HG03575 (cell line): ENCODE data around the gene TRIM39.
"Not testable (repeated sequence)": the region's sequence is repeated elsewhere in the genome, so short reads cannot be mapped to it uniquely, and the experiment has no call there.

Experiments used
- ATAC-seq: cut with Tn5 transposase; IDR thresholded peaks from one replicate; pipeline ENCODE4 v1.9.1; 2021; ENCODE audit not compliant: unreplicated experiment, insufficient number of reproducible peaks, low FRiP score; ENCODE audit errors: extremely low read depth

The TRIM39 gene

DNA sequence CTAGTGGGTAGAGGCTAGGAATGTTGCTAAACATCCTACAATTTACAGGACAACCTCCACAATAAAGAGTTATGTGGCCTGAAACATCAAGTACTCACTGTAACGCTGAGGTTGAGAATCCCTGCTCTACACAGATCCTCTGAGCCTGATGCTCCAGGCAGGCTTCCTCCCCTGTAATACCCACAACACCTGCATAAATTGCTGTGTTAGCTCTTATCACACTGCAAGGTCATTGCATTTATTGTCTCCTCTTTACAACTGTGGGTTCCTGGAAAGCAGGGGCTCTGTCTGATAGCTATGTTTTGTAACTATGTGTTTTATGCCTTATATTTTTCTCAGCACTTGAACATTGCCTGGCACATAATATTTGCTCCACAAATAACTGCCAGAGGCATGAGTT is 29.8 kb downstream of the TRIM39 start:
- ATAC-seq = no peak

DNA sequence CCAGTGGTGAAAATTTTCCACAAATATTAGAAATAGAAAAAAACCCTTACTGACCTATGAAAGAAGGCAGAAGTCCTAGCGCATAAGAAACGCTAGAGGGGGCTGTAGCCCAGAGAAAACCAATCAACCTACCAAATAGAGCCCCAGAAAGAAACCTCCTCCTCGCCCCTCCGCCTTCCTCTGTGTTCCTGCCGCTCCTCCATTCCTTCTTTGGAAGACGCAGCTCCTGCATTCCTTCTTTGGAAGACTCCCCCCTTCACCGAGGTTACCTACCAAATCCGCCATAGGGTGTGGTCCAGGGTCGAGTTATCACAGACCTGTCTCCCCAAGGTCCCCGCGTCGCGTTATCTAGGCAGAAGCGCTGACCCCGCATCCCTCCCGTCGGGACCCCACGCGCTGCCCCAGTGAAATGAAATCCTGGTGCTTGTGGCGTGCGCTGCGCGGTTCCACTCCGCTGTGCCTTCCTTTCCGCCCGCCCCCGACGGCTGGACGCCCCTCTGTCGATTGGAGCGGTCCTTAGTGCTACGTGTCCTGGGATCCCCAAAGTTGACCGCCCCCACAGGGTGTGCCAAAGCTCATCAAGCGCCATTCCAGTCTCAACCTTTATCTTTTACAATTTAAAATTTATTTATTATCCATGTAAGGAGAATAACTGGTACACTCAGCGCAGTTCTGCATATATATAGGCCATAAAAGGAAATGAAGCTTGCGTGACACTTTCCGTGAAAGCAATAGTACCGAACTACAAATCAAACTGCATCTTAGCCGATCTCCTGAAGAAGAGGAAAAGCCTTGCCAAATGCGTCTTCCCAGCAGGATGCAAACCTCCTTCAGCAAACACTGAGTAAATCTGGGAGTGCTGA is 31.2 kb downstream of the TRIM39 start:
- no peak for ATAC-seq

DNA sequence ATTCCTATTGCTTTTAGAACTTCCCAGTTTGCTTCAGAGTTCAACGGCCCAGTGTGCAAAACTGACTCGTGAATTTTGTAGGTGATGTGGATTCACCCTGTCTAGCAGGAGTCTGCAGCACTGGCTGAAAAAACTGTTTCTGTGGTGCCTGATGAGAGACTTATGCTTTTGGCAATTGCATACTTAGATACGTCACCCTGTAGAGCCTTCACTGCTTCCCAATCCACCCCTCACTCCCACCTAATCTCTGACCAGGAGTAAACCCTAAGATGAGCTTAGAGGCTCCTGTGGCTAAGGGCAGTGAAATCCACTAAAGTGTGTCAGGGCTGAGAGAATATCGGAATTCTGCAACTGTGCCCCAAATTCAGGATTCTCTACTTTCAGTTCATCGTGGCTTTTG is 32.5 kb downstream of the TRIM39 start:
- no peak for ATAC-seq

DNA sequence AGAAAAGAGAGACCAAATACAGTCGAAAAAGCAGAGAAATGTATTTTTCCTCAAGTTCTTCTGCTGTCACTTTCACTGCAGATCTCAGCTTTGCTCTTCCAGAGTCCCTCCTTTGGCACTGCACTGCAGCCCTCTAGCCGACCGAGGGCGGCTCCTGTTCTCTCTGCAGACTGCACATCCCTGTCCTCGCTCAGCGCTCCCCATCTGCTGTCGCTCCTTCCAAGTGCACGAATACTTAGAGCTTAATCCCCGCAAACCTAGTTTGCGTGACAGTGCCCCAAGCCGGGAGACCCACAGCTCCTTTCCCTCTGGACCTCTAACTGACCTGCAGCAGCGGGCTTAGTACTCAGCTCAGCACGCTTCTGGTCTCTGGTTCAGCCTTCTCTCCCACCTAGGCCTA is 33.4 kb downstream of the TRIM39 start:
- no peak for ATAC-seq

DNA sequence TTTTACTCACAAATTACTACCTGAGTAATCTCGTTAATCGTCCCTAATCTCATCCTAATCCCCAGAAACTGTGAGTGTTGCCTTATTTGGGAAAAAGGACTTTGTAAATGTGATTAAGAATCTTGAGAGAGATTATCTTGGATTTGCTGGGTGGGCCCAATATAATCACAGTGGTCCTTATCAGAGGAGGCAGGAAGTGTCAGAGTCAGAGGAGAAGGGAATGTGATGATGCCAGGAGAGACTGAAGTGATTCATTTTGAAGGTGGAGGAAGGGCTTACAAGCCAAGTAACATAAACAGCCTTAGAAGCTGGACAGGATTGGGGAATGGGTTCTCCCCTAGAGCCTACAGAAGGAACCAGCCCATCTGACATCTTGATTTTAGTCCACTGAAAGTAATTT is 34.9 kb downstream of the TRIM39 start:
- no peak for ATAC-seq

DNA sequence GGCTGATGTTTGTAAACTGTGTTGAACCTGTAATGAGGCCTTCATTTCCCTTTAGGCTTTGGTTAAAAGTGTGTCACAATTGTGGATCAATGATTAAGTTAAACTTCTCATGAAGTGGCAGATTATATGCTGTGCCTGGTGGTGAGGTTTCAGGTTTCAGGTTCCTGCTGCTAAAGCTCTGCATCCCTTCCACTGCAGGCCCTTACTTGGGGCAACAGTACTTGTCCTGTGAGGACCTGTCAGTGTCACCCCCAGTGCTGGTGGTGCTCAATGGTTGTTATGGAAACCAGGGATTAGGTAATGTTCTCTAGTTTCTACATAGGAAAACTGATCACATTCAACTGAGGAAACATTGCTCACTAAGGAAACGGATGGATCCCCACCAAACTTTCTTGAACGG is 36.7 kb downstream of the TRIM39 start:
- ATAC-seq = no peak

DNA sequence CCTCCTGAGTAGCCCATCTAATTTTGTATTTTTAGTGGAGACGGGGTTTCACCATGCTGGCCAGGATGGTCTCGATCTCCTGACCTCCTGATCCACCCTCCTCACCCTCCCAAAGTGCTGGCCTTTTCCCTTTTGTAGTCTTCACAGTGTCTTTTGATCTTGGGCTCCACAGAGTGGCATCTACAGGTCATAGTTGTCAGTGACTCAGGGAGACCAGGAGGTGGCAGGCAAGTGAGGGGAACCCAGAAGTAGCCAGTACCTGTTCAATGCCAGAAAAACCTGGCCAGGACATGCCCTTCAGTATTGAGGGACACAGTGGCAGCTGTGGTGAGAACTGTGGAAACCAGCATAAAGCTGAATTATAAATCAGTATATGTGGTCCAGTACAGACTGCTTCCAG is 37.9 kb downstream of the TRIM39 start:
- no peak for ATAC-seq

DNA sequence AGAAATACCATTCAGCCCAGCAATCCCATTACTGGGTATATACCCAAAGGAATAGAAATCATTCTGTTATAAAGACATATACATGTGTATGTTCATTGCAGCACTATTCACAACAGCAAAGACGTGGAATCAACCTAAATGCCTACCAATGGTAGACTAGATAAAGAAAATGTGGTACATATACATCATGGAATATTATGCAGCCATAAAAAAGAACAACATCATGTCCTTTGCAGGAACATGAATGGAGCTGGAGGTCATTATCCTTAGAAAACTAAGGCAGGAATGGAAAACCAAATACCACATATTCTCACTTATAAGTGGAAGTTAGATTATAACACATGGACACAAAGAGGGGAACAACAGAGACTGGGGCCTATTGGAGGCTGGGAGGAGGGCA is 42.6 kb downstream of the TRIM39 start:
- ATAC-seq = not testable (repeated sequence)

DNA sequence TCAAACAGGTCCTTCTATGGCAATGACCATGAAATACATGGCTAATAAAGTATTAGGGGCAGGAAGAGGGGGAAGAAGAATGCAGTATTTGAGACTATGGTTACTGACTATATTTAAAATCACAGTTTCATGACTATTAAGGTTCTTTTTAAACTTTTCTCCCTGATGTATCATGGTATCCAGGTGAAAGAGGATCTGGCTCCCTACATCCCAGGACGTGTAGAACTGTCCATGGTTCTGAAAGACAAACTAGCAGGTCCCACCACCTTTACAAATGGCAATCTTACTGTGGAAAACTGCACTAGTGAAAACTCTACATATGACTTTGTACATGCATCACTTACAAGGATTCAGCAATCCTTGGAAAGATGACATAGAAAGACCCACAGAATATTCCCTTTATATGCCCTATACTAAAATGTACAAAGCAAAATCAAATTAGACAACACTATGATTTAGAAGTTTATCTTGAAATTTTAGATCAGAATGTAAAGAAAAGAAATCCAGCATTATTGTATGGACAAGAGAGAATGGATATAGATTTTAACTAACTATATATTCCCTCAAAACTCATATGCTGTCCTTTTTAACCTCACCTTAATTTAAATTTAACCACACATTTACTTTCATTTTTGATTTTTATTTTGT is 51.7 kb downstream of the TRIM39 start:
- ATAC-seq = no peak

DNA sequence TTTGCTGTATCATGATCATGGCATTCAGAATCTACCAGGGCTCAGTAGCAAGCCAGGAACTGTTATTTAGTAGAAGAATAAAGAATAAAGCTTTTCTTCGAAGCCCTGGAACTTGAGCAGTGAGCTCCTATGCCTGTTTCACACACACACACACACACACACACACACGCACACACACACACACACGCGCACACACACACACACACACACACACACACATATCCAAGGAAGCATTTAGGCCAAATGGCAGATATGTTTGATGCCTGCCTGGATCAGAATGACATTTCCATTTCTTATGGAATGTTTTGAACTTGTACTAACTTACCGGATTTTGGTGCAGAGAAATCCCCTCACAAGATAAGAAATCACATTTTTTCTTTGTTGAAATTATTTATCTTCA is 53.7 kb downstream of the TRIM39 start:
- no peak for ATAC-seq

DNA sequence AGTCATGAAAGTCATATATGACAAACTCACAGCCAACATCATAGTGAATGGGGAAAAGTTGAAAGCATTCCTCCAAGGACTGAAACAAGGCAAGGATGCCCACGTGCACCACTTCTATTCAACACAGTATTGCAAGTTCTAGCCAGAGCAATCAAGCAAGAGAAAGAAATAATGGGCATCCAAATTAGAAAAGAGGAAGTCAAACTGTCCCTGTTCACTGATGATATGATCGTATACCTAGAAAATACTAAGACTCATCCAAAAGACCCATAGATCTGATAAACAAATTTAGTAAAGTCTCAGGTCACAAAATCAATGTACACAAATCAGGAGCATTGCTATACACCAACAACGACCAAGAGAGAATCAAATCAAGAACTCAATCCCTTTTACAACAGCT is 59.4 kb downstream of the TRIM39 start:
- ATAC-seq = no peak

DNA sequence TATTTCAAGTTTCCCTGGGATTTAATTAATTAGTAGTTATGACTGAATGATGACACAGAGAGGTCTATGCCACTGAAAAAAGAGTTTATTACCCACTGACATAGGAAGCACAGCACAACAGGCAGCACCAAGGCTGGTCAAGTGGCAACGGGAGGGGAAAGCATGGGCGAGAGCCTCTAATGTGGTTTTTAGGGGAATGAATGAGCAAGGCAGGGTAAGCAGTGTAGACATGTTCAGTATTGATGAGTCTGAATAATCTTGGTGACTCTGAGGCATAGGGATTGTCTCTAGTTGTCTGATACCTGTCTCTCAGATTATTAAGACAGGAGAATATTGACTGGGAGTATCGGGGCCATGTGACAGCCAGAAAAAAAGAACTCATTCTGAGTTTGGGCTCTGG is 64.5 kb downstream of the TRIM39 start:
- ATAC-seq = no peak
